ENCODE measurements around the gene RUSF1.

DNA sequence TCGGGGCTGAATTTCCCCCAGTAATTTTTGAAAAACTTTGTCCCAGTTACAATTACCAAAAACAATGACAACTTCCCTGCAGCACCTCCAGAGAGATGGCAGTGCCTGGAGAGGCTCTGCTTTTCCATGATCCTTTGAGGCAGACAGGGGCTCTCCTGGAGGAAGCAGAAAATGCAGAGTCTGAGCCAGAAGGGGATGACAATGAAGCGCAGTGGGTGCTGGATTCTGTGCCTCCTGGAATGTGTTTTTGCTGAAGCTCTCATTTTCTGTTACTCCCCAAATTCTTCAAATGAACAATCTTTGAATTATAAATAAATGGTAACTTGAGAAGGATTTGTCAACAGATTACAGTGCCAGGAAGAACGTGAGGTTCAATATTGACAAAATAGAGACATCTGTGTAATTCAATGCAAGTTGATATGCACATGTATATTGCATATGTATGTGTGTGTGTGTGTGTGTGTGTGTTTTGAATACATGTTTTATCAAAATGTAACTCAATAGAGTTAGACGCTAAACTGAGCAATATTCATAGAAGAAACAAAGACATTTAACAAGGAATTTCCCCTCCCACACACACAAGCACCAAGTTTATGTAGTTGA is 9.7 kb upstream of the RUSF1 start:
- no peak for TF ChIP-seq CTCF (IDR thresholded peaks at IDR 0.05)
- no peak for TF ChIP-seq POLR2A (IDR thresholded peaks at IDR 0.05)

Measured in adrenal gland (tissue), 5 donors.